Thyroid gland (tissue), 4 donors: ENCODE measurements around the gene CSF2RB. TPM values are rescaled to one million over a fixed set of nuclear protein-coding genes. Genes with fewer than 3 reads are reported as not detected.

ENCODE experiments used
- DNase-seq, 2 donors: peaks; one replicate each; pipeline ENCODE4 v3.0.0-alpha.2; 2019
- H3K27ac ChIP-seq, 3 donors: fragments of 200-600 bp; sonication (generic); 1 replicate in 2 of 3; 2 replicates in 1 of 3; pipeline ENCODE4 v1.5.1; 2016 to 2019; ENCODE audit warnings: mild to moderate bottlenecking in 1 of 3, moderate library complexity in 1 of 3
- H3K27me3 ChIP-seq: fragments of 200-600 bp; sonication (generic); one replicate; pipeline ENCODE4 v1.5.1; 2019
- H3K36me3 ChIP-seq, 2 donors: fragments of 200-600 bp; sonication (generic); one replicate each; pipeline ENCODE4 v1.5.1; 2016 to 2019
- H3K4me1 ChIP-seq, 2 donors: fragments of 200-600 bp; sonication (generic); one replicate each; pipeline ENCODE4 v1.5.1; 2017 to 2019
- H3K4me3 ChIP-seq, 3 donors: fragments of 200-600 bp; sonication (generic); replicated peaks in 1 of 3; 1 replicate in 2 of 3; 2 replicates in 1 of 3; pipeline ENCODE4 v1.5.1; 2016; ENCODE audit warnings: mild to moderate bottlenecking in 1 of 3
- H3K9me3 ChIP-seq: fragments of 200-600 bp; sonication (generic); one replicate; pipeline ENCODE4 v1.5.1; 2017
- POLR2A ChIP-seq, 2 donors: fragments of 450-650 bp; IDR thresholded peaks; one replicate each; pipeline ENCODE4 v1.6.1; 2017; ENCODE audit warnings: antibody characterized with exemption in 2 of 2, mild to moderate bottlenecking in 2 of 2, moderate library complexity in 1 of 2
- WGBS, 2 donors: methylation state at CpG; one replicate each; pipeline ENCODE4 v1.1.5; 2017; 5-methylcytosine and 5-hydroxymethylcytosine counted together
- intact Hi-C: fragments of 100-400 bp; cut with DNase I; formaldehyde crosslinking; loops from one replicate; pipeline ENCODE4 v1.15.1; 2023
- total RNA-seq, 4 donors: library from RNA; depleted of rRNA; stranded (reverse); fragments of >200 nt; gene quantifications; one replicate each; pipeline ENCODE4 v1.2.3, GENCODE V29; 2016
- TF ChIP-seq, protein P1 (sequence below), 6 experiments: fragments of 200-600 bp in 3 of 6; fragments of 450-650 bp in 3 of 6; sonication (generic) in 3 of 6; IDR thresholded peaks; one replicate each; pipeline ENCODE4 v1.5.1; 2016 to 2019; ENCODE audit warnings: antibody characterized with exemption in 6 of 6, mild to moderate bottlenecking in 2 of 6, inconsistent platforms in 1 of 6, moderate library complexity in 1 of 6

The CSF2RB gene
- total RNA-seq, 4 donors from 2014 or later: 1.9 to 7.1 (median 3.0) TPM

DNA sequence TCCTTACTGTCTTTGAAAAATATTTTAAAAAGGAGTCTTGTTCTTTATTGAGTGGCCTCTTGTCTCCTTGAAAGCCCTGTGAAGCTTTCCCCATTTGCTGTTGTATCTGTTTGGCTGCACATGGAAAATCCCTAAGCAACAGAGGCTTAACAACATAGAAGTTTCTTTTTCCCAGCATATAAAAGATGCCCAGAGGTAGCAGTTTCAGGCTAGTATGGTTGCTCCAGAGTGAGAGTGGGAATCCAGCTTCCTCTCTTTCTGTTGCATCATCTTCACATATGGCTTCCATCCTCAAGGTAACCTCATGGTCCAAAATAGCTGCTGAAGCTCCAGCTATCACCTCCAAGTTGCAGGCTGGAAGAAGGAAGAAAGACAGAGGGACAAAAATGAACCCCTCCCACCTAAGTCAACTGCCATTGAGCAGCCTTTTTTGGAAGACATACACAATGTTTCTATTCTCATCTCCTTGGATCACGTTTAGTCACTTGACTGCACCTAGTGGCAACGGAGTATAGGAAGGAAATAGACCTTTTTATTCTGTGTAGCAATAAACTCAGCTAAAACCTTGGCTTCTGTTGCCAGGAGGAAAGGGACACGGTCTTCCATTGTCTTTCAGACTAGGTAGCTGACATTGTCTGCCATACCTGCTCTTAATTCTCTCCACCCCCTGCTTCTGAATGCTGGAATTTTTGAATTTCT lies 5.3 kb downstream of the CSF2RB start:
- intact Hi-C loops: no loop called here
- H3K9me3 ChIP-seq: no peaks in the 10 kb centered on the region
- H3K27ac ChIP-seq: no peak overlapping the region
- H3K27me3 ChIP-seq: no peaks in the 10 kb centered on the region
- 79 to 82% methylated on average over 3 of the region's 3 CpGs for WGBS, 2 donors
- DNase-seq: no peak
- no peak overlapping the region for H3K4me3 ChIP-seq
- no peaks in the 10 kb centered on the region for H3K4me1 ChIP-seq
- TF ChIP-seq, protein P1, sequence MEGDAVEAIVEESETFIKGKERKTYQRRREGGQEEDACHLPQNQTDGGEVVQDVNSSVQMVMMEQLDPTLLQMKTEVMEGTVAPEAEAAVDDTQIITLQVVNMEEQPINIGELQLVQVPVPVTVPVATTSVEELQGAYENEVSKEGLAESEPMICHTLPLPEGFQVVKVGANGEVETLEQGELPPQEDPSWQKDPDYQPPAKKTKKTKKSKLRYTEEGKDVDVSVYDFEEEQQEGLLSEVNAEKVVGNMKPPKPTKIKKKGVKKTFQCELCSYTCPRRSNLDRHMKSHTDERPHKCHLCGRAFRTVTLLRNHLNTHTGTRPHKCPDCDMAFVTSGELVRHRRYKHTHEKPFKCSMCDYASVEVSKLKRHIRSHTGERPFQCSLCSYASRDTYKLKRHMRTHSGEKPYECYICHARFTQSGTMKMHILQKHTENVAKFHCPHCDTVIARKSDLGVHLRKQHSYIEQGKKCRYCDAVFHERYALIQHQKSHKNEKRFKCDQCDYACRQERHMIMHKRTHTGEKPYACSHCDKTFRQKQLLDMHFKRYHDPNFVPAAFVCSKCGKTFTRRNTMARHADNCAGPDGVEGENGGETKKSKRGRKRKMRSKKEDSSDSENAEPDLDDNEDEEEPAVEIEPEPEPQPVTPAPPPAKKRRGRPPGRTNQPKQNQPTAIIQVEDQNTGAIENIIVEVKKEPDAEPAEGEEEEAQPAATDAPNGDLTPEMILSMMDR (IDR thresholded peaks at IDR 0.05): no peak
- TF ChIP-seq POLR2A (IDR thresholded peaks at IDR 0.05): no peak
- no peaks in the 10 kb centered on the region for H3K36me3 ChIP-seq

DNA sequence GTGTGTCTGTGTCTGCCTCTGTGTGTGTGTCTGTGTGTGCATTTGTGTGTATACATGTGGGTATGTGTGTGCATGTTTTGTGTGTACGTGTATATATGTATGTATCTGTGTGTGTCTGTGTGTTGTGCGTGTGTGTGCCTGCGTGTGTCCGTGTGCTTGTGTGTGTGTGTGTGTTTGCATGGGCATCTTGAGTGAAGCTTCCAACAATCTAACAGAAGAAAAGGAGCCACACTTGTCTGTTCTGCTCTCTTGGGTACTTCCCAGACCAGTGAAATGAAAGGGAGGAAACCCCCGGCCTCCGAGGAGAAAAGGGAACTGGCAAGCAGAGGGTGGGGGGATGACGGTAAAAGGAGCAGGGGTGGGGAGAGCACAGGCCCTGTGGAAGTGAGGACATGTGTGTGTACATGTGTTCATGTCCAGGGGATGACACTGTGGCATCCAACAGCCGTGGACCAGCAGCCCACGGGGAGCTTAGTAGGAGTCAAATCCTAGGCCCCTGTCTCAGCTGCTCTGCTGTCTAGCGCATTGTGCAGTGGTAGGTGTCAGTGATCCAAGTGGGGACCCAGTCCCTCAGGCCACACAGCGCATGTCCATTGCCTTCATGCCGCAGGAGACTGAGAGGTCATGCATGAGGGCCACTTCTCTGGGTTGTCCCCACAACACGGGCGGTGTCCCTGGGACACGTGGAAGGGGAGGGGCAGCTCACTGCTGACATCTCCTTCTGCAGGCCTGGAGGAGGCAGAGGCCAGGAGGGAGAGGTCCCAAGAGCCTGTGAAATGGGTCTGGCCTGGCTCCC lies 8.1 kb downstream of the CSF2RB start:
- WGBS, 2 donors: 46 to 57% methylated on average over 13 to 15 of the region's 15 CpGs
- H3K4me1 ChIP-seq: no peaks in the 10 kb centered on the region
- DNase-seq: no peak
- no peak overlapping the region for H3K4me3 ChIP-seq
- no peak overlapping the region for H3K27ac ChIP-seq
- TF ChIP-seq, protein P1 (IDR thresholded peaks at IDR 0.05): no peak
- TF ChIP-seq POLR2A (IDR thresholded peaks at IDR 0.05): no peak
- H3K9me3 ChIP-seq: no peaks in the 10 kb centered on the region
- intact Hi-C loops: no loop called here
- H3K36me3 ChIP-seq: no peaks in the 10 kb centered on the region
- no peaks in the 10 kb centered on the region for H3K27me3 ChIP-seq

DNA sequence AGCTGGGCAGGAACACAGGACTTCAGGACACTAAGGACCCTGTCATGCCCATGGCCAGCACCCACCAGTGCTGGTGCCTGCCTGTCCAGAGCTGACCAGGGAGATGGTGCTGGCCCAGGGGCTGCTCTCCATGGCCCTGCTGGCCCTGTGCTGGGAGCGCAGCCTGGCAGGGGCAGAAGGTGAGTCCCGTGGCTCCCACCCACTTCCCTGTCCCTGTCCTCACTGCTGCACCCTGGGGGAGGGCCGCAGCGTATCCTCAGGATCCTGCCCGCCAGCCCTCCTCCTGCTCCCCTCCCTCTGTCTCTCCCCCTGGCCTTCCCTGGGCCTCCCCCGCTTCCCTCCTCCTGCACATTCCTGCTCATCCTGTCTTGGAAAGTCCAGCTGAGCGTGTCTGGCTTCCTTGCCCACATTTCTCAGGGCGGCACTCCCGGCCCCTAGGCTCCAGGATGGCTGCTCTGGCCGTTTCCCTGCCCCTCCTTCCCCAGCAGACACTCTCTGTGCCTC lies 8.7 kb downstream of the CSF2RB start:
- Histone ChIP-seq H3K27ac (no peak overlapping the region), H3K36me3 (no peaks in the 10 kb centered on the region), H3K9me3 (no peaks in the 10 kb centered on the region), H3K4me3 (no peak overlapping the region), H3K27me3 (no peaks in the 10 kb centered on the region), H3K4me1 (no peaks in the 10 kb centered on the region)
- DNase-seq: no peak
- intact Hi-C loops: no loop called here
- 32 to 42% methylated on average over 8 to 9 of the region's 10 CpGs for WGBS, 2 donors
- TF ChIP-seq, protein P1 (IDR thresholded peaks at IDR 0.05): no peak

DNA sequence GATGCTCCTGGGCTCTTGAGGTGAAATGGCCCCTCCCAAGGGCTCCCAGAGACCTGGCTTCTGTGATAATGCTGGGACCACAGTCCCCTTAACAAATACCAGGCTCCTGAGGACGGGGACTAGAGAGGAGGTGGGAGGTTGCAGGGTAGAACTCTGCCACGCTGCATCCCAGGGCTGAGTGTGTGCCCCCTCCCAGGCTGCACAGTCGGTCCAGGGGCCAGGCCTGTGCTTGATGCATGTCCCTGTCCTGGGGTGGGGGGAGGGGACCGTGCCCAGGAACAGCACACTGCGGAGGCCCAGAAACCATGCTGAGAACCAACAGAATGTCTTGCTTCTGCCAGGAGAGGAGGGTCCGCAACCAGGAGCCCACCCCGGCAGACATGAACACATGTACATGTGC lies 9.3 kb downstream of the CSF2RB start:
- intact Hi-C loops: no loop called here
- Histone ChIP-seq H3K4me1 (no peaks in the 10 kb centered on the region), H3K9me3 (no peaks in the 10 kb centered on the region), H3K27ac (no peak overlapping the region), H3K4me3 (no peak overlapping the region), H3K27me3 (no peaks in the 10 kb centered on the region), H3K36me3 (no peaks in the 10 kb centered on the region)
- no peak for DNase-seq
- 60 to 70% methylated on average over 3 to 5 of the region's 7 CpGs for WGBS, 2 donors
- no peak for TF ChIP-seq POLR2A (IDR thresholded peaks at IDR 0.05)
- TF ChIP-seq, protein P1 (IDR thresholded peaks at IDR 0.05): no peak
